Adrenal gland (tissue), 5 donors: ENCODE data around the gene SWAP70.

Experiments
- CTCF ChIP-seq, 6 experiments: fragments of 450-650 bp in 4 of 6; fragments of 200-600 bp in 2 of 6; sonication (generic) in 1 of 6; IDR thresholded peaks; 1 replicate in 5 of 6; 2 replicates in 1 of 6; pipeline versions ENCODE4 v1.5.1 to v1.8.0; 2016 to 2021; ENCODE audit warnings: antibody characterized with exemption in 6 of 6, mild to moderate bottlenecking in 2 of 6, moderate library complexity in 1 of 6
- POLR2A ChIP-seq, 2 donors: fragments of 450-650 bp; IDR thresholded peaks; one replicate each; pipeline ENCODE4 v1.6.1; 2017; ENCODE audit warnings: antibody characterized with exemption in 2 of 2, mild to moderate bottlenecking in 2 of 2, moderate library complexity in 1 of 2
- donor health status: DM: no; HTN: no; CAD: no.

GRCh38 chr11:9619004-9619403 is 44.9 kb upstream of the SWAP70 start:
- no peak for TF ChIP-seq CTCF (IDR thresholded peaks at IDR 0.05)
- no peak for TF ChIP-seq POLR2A (IDR thresholded peaks at IDR 0.05)
